Right ventricle myocardium inferior (tissue), 1 donor: Measurements from ENCODE around the gene CHN2. TPM values are rescaled to one million over a fixed set of nuclear protein-coding genes. Genes with fewer than 3 reads are reported as not detected.
A peak's percentile ranks its signal among the peaks of the same experiment; 100 is the strongest.

Source experiments
- ATAC-seq: fragments of 200-7000 bp; cut with Tn5 transposase; one replicate; pipeline ENCODE4 v1.9.1; 2020; ENCODE audit warnings: mild to moderate bottlenecking, moderate library complexity
- DNase-seq: peaks from one replicate; pipeline ENCODE4 v3.0.0; 2021; ENCODE audit errors: missing footprints
- intact Hi-C: fragments of 100-400 bp; cut with DNase I; formaldehyde crosslinking; loops from one replicate; pipeline ENCODE4 v1.11.0; 2022
- total RNA-seq: library from RNA; stranded (reverse); fragmentation: NEBNext Ultra II Directional; extraction: Animal tissue kit (Norgen Biotek cat#: 25700); gene quantifications from one replicate; pipeline ENCODE4 v1.2.1, GENCODE V29; 2021
- donor health status: DM: no; HTN: yes; CAD: no; lungs with severe emphysema.

Gene CHN2
- total RNA-seq, 1 donor from 2014 or later, result 20.2 TPM

- intact Hi-C loops, result no loop called here
- DNase-seq (no peak), ATAC-seq (no peak)
Measured at GRCh38 chr7:29422829-29423228, 228.3 kb downstream of the CHN2 start.

GRCh38 chr7:29424295-29424983 lies 229.9 kb downstream of the CHN2 start:
- intact Hi-C loops, result no loop called here
- ATAC-seq (no peak), DNase-seq (no peak)

GRCh38 chr7:29424984-29425309 lies 230.4 kb downstream of the CHN2 start:
- DNase-seq (no peak), ATAC-seq (no peak)
- intact Hi-C loops, result no loop called here

GRCh38 chr7:29426587-29426986 lies 232.0 kb downstream of the CHN2 start:
- ATAC-seq, result peak; percentile 16
- no peak for DNase-seq
- intact Hi-C loops, result no loop called here

- intact Hi-C loops, result no loop called here
- DNase-seq (no peak), ATAC-seq (no peak)
Measured at GRCh38 chr7:29429401-29429800, 234.8 kb downstream of the CHN2 start.

GRCh38 chr7:29430279-29430949 lies 235.8 kb downstream of the CHN2 start:
- DNase-seq (no peak), ATAC-seq (no peak)
- intact Hi-C loops, result no loop called here

GRCh38 chr7:29431686-29432085 lies 237.1 kb downstream of the CHN2 start:
- ATAC-seq (no peak), DNase-seq (no peak)
- intact Hi-C loops, result no loop called here

- ATAC-seq (no peak), DNase-seq (no peak)
- intact Hi-C loops, result no loop called here
Measured at GRCh38 chr7:29432721-29433120, 238.1 kb downstream of the CHN2 start.

- intact Hi-C loops, result no loop called here
- ATAC-seq, result no peak
- DNase-seq, result no peak
Measured at GRCh38 chr7:29434380-29434768, 239.8 kb downstream of the CHN2 start.

GRCh38 chr7:29435167-29435566 lies 240.6 kb downstream of the CHN2 start:
- DNase-seq, result no peak
- intact Hi-C loops, result no loop called here
- ATAC-seq, result no peak

- no peak for ATAC-seq
- intact Hi-C loops, result no loop called here
- DNase-seq, result no peak
Measured at GRCh38 chr7:29435902-29436301, 241.3 kb downstream of the CHN2 start.

- DNase-seq, result no peak
- peak; percentile 67 for ATAC-seq
- intact Hi-C loops, result no loop called here
Measured at GRCh38 chr7:29442146-29442545, 247.6 kb downstream of the CHN2 start.

- ATAC-seq (no peak), DNase-seq (no peak)
- intact Hi-C loops, result no loop called here
Measured at GRCh38 chr7:29443552-29443951, 249.0 kb downstream of the CHN2 start.

- DNase-seq (no peak), ATAC-seq (no peak)
- intact Hi-C loops, result no loop called here
Measured at GRCh38 chr7:29444267-29444666, 249.7 kb downstream of the CHN2 start.

- no peak for ATAC-seq
- no peak for DNase-seq
- intact Hi-C loops, result no loop called here
Measured at GRCh38 chr7:29445736-29446135, 251.2 kb downstream of the CHN2 start.

GRCh38 chr7:29447828-29448227 lies 253.3 kb downstream of the CHN2 start:
- no peak for ATAC-seq
- no peak for DNase-seq
- intact Hi-C loops, result no loop called here

GRCh38 chr7:29449569-29450260 lies 255.1 kb downstream of the CHN2 start:
- ATAC-seq (no peak), DNase-seq (no peak)
- intact Hi-C loops, result no loop called here

- intact Hi-C loops, result no loop called here
- DNase-seq (no peak), ATAC-seq (no peak)
Measured at GRCh38 chr7:29453021-29453420, 258.4 kb downstream of the CHN2 start.

- no peak for DNase-seq
- intact Hi-C loops, result no loop called here
- no peak for ATAC-seq
Measured at GRCh38 chr7:29454464-29454863, 259.9 kb downstream of the CHN2 start.

- intact Hi-C loops, result no loop called here
- no peak for DNase-seq
- ATAC-seq, result no peak
Measured at GRCh38 chr7:29454899-29455451, 260.4 kb downstream of the CHN2 start.
